Measurements from ENCODE around the gene CAMK2N2.

CAMK2N2 gene

DNA sequence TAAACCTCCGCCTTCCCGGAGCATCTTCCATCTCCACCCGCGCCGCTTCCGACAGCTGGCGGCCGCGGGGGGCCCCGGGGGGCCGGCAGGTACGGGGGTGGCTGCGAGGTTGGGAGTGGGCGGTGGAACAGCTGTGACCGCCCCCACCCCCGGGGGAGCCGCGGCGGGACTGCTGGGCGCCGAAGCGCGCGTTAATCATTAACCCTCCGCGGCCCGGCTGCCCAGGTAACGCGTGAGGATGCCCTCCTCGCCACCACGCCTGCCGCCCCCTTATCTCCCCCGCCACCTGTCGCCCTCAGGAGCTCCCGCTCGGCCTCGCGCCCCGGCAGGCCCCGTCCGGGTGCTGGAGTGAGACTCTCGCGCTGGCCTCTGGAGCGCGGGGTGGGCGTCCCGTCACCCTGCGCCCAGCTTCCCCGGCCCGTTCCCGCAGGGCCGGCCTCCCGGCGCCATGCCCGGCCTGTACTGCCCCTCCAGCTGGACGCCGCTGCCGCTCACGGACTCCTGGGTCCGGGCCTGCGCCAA is 31.2 kb downstream of the CAMK2N2 start:
- no peak for TF ChIP-seq POLR2AphosphoS5 (IDR thresholded peaks at IDR 0.05; ENCODE audit: low read depth, low read length)
- TF ChIP-seq FOXP2 (optimal IDR thresholded peaks at IDR 0.05; ENCODE audit: borderline replicate concordance, extremely low read depth, extremely low read length, insufficient read depth): no peak
- no peak for TF ChIP-seq SIN3A (IDR thresholded peaks at IDR 0.05; ENCODE audit: borderline replicate concordance, insufficient read depth, low read length)
- TF ChIP-seq REST (IDR thresholded peaks at IDR 0.05; ENCODE audit: insufficient read depth in 1 of 2, low read depth in 2 of 2, low read length in 2 of 2): no peak
- no peak for TF ChIP-seq TAF1 (IDR thresholded peaks at IDR 0.05; ENCODE audit: borderline replicate concordance, insufficient read depth, low read length)

GRCh38 chr3:184229394-184230080 is 31.8 kb downstream of the CAMK2N2 start, which contains the start of gene VWA5B2:
Gene VWA5B2, plus strand, starts transcription at chr3:184229585. Its CDS starts 944 bp downstream, at chr3:184230529.
- TF ChIP-seq TAF1 (IDR thresholded peaks at IDR 0.05; ENCODE audit: borderline replicate concordance, insufficient read depth, low read length) (no peak), SIN3A (IDR thresholded peaks at IDR 0.05; ENCODE audit: borderline replicate concordance, insufficient read depth, low read length) (no peak), POLR2AphosphoS5 (IDR thresholded peaks at IDR 0.05; ENCODE audit: low read depth, low read length) (no peak), REST (IDR thresholded peaks at IDR 0.05; ENCODE audit: insufficient read depth in 1 of 2, low read depth in 2 of 2, low read length in 2 of 2) (no peak), FOXP2 (optimal IDR thresholded peaks at IDR 0.05; ENCODE audit: borderline replicate concordance, extremely low read depth, extremely low read length, insufficient read depth) (no peak)

- TF ChIP-seq FOXP2 (optimal IDR thresholded peaks at IDR 0.05; ENCODE audit: borderline replicate concordance, extremely low read depth, extremely low read length, insufficient read depth): no peak
- TF ChIP-seq POLR2AphosphoS5 (IDR thresholded peaks at IDR 0.05; ENCODE audit: low read depth, low read length): no peak
- no peak for TF ChIP-seq SIN3A (IDR thresholded peaks at IDR 0.05; ENCODE audit: borderline replicate concordance, insufficient read depth, low read length)
- TF ChIP-seq REST (IDR thresholded peaks at IDR 0.05; ENCODE audit: insufficient read depth in 1 of 2, low read depth in 2 of 2, low read length in 2 of 2): no peak
- no peak for TF ChIP-seq TAF1 (IDR thresholded peaks at IDR 0.05; ENCODE audit: borderline replicate concordance, insufficient read depth, low read length)
Measured at GRCh38 chr3:184228376-184229137, 32.8 kb downstream of the CAMK2N2 start.

- TF ChIP-seq TAF1 (IDR thresholded peaks at IDR 0.05; ENCODE audit: borderline replicate concordance, insufficient read depth, low read length) (no peak), FOXP2 (optimal IDR thresholded peaks at IDR 0.05; ENCODE audit: borderline replicate concordance, extremely low read depth, extremely low read length, insufficient read depth) (no peak), REST (IDR thresholded peaks at IDR 0.05; ENCODE audit: insufficient read depth in 1 of 2, low read depth in 2 of 2, low read length in 2 of 2) (no peak), POLR2AphosphoS5 (IDR thresholded peaks at IDR 0.05; ENCODE audit: low read depth, low read length) (no peak), SIN3A (IDR thresholded peaks at IDR 0.05; ENCODE audit: borderline replicate concordance, insufficient read depth, low read length) (no peak)
Measured at GRCh38 chr3:184227481-184227935, 33.8 kb downstream of the CAMK2N2 start.

Measured in PFSK-1 (cell line).